Measurements from ENCODE around the gene KLHL33.

GRCh38 chr14:20413744-20414082 lies 22.3 kb downstream of the KLHL33 start:
- TF ChIP-seq CTCF (IDR thresholded peaks at IDR 0.05; ENCODE audit: borderline replicate concordance, extremely low read depth, low read length, poor library complexity, severe bottlenecking) (no peak), EZH2 (IDR thresholded peaks at IDR 0.05; ENCODE audit: borderline replicate concordance, low read depth, low read length, severe bottlenecking) (no peak)

All from DND-41 (cell line).